ENCODE data around the gene TFG.

GRCh38 chr3:100697723-100698285 lies 11.5 kb upstream of the TFG start:
- TF ChIP-seq, protein P1, sequence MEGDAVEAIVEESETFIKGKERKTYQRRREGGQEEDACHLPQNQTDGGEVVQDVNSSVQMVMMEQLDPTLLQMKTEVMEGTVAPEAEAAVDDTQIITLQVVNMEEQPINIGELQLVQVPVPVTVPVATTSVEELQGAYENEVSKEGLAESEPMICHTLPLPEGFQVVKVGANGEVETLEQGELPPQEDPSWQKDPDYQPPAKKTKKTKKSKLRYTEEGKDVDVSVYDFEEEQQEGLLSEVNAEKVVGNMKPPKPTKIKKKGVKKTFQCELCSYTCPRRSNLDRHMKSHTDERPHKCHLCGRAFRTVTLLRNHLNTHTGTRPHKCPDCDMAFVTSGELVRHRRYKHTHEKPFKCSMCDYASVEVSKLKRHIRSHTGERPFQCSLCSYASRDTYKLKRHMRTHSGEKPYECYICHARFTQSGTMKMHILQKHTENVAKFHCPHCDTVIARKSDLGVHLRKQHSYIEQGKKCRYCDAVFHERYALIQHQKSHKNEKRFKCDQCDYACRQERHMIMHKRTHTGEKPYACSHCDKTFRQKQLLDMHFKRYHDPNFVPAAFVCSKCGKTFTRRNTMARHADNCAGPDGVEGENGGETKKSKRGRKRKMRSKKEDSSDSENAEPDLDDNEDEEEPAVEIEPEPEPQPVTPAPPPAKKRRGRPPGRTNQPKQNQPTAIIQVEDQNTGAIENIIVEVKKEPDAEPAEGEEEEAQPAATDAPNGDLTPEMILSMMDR (IDR thresholded peaks at IDR 0.05; ENCODE audit: low read depth, low read length) = no peak
- TF ChIP-seq EZH2phosphoT487 (IDR thresholded peaks at IDR 0.05; ENCODE audit: low read depth) = no peak
